Limb (tissue), 2 donors: Measurements from ENCODE around the gene MAL.

Experiments
- DNase-seq, 2 donors: peaks; one replicate each; pipeline ENCODE4 v3.0.0-alpha.2; 2016; ENCODE audit errors: extremely low spot score in 2 of 2

The MAL gene

DNA sequence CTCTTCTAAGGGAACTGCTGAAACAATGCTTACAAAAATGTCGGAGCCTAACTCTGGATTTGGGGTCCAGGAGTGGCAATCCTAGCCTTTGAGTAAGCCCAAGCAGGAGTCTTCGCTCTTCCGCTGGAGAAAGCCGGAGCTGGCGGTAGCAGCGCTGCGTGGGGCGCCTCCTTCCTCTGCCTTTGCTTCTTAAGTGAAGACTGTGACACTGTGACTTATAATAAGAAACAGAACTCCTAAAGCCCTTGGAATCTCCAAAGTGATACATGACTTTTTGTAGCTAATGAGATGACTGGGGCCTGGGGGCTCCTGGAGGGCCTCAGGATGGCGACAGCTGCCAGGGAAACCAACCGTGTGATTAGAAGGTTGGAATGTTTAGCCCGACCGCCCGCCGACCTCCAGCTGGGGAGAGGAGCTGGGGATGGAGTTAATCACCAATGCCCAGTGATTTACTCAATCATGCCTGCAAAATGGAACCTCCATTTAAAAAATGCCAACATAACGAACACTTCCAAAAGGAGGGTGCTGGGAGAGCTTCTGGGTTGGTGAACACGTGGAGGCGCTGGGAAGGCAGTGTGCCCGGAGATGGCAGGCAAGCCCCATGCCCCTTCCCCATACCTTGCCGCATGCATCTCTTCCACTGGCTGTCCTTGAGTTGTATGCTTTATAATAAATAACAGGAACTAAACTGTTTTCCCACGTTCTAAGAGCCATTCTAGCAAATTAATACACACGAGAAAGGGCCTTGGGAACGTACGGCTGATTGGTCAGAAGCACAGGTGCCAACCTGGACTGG lies 29.0 kb upstream of the MAL start:
- peak in 1 of 2 donors; percentile 51 for DNase-seq

DNA sequence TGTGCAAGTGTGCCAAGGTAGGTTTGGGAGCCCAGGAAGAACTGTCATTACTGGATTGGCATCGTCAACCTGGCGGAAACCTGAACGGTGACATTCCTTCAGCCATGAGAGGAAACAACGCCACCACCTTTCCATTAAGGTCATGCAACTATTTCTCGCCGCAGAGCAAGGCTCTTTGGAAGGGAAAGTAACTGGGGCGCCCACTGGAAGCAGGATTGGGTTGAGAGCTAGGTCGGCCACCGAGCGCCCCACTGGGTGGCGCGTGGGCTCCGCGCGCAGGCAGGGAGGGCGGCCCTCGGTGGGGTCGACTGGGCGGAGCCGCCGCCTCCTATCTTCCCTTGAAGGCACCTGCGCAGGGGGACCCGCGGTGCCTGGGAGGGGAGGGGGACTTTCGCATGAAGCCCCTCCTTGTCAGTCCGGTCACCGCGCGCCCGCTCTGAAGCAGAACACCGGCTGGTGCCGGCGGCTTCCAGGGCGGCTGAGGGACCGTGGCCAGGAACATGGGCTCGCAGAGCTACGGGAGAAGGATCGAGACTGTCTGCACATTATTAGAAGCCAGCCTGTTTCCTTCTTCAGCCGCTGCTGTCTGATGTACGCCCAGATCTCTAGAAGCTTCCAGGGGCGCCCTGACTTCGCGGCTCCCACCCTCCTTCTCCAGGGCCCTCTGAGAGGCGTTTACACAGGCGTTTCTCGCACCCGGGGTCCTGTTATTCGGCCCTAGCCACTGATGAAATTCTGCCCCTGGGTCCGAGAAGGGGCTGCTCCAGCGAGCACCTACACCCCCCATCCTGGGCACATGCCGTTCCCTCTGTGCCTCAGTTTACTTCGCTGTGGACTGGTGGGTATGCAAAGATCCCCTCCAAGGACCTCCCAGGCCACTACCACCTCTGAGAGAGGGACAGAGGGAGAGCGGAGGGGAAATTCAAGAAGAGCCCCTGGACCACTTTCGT lies 27.3 kb upstream of the MAL start:
- peak in 1 of 2 donors; percentile 28 for DNase-seq

DNA sequence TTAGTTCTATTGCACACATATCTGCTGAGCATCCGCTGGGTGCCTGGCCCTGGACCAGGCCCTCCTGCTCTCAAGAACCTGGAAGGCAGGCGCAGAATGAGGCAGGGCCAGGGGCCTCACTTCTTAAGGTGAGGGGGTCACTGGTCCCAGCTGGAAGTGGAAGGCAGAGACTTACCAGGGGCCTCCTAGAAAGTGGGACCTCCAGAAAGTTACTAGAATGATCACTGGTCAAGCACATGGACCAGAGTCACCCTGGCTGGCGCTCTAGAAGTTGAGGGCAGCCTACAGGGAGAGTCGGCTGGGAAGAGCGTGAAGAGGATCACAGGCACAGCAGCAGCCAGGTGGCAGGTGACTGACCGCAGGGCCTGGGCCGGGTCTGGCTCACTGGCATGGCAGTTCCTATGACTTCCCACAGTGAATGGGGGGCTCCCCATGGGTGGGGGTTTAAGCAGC lies 26.1 kb upstream of the MAL start:
- no peak for DNase-seq

- no peak for DNase-seq
These were observed 24.4 kb upstream of the MAL start for GRCh38 chr2:95001051-95001562.

DNA sequence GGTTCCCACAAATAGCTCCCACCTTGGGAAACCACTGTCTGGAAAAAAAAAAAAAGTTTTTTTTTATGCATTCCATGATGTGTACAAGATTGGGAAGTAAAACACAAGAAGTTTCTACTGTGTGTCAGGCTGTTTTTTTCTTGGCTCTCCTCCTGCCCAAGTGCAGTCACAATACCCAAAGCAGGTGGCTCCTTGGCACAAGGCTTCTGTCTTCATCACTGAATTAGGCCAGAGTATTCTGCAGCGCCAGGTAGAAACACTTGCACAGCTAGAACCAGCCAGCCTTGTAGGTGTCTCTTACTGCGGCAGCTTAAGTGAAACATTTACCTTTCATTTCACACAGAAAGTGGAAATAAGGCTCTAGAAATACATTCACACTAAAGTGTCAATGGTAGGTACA lies 23.8 kb upstream of the MAL start:
- no peak for DNase-seq

DNA sequence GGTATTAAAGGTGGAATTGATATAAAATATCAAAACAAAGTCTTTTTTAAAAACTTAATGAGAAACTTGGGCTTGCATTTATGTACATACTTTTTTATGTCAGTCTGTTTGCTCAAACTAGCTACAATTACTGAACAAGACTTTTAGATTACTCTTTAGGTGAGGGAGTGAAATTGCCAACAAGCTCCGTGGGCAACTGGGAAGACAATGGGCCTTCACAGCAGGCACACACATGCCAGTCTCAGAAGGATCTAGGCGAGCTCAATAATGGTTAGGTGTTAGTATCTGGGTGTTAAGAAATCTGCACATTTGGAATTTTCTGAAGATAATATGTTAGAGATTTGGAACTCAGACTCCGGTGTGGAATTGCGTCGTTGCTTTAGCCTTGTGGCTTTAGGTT lies 23.0 kb upstream of the MAL start:
- no peak for DNase-seq

- no peak for DNase-seq
These were observed 21.2 kb upstream of the MAL start for GRCh38 chr2:95004287-95004686.

GRCh38 chr2:95004711-95005110 lies 20.8 kb upstream of the MAL start:
- DNase-seq = no peak

DNA sequence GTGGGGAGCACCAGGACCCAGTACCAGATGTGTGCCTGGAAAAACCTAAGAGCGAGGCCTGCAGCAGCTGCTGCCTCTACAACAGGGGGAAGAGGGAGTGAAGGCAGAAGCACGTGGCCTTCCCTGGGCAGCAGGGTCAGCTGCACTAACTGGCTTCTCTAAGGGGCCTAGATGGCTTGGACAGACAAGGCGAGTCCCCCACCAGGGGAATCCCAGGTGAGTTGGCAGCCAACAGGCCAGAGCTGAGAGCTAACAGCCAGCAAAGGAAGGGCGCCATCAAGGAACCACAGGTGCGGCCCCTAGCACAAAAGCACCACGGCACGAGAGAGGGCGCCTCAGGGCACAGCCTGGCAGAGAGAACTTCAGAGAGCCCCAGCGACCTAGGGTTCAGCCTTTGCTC lies 19.8 kb upstream of the MAL start:
- DNase-seq = no peak

DNA sequence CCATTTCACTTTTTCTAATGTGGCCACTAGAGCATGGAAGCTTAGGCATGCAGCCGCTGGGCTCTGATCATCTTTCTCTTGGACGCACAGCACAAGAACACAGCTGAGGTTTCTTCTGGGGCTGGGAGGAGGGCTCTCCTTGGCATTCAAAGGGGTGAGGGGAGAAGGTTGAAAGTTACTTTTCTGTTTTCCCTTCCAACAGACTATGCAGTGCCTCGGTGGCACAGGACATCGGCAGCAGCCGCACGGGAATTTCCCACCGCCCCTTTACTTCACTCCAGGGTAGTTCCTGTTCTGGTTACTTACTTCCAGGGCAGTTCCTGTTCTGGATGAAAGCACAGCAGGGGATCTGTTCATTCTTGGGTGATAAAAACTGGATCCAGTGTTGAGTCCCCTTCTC lies 18.9 kb upstream of the MAL start:
- DNase-seq = no peak

GRCh38 chr2:95007031-95007609 lies 18.4 kb upstream of the MAL start:
- DNase-seq = no peak

DNA sequence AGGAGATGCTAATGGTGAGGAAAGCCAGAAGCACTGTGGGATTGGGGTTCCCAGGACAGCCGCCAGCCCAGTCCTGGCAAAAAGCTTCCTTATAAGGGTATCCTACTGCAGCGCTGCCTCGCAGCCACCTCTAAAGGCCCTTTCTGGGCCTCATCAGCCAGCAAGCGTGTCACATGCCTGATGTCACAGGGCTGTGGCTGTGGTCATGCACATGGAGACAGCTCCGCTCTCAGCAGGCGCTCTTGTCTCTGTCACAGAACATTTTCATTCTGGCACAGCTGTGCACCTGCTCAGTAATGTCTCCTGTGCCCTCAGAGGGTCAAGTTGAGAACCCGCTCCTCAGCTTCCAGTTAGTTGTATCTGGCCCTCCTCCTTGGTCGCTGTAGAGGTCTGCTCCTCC lies 17.7 kb upstream of the MAL start:
- no peak for DNase-seq

DNA sequence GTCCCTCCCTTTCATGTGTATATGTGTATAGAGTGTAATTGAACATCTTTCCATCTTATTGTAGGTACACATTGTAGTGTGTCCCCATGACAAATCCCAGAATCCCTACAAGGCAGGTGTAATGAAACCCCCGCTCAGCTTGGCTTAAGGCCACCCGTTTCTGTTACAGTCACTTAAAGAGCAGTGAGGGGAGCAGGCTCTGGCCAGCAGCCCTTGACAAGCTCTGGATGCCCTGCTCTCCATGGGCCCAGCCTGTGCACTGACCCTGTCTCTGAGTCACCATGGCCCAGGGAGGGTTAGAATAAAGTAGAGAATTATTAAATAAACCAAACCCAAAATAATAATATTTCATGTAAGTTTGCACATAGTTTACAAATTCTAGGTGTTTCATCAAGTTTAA lies 17.2 kb upstream of the MAL start:
- DNase-seq = no peak

DNA sequence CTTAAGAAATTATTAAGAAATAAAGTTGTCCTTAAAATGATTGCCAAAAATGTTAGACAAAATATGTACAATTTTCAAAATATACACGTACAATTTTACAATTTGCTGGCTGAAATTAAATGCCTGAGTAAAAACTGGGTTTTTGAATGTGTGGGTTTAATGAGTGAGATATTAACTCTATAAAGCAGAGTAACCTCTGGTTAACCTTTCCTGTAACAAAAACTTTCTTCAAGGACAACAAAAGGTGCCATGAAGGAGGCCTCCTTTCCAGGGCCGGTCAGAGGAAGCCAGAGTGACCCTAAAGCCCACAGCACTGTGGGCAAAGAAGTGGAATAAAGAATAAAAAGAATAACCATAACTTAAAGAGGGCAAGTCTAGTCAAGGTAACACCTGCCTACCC lies 16.5 kb upstream of the MAL start:
- no peak for DNase-seq

DNA sequence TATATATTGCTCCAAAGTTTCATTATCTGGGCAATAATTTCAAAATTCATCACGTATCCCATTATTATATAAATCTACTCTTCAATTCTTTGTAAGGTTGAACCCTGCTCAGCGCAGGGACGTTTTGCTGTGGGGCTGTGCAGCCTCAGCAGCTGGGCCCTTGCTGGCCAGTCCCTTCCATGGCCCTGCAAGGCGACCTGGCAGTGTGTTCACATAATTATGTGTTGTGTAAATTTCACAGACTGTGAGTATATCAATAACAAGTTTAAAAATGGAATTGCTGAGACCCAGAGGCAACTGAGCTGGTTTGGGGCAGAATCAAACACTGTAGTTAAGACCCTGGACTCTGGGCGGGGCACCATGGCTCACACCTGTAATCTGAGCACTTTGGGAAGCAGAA lies 16.1 kb upstream of the MAL start:
- DNase-seq = no peak

DNA sequence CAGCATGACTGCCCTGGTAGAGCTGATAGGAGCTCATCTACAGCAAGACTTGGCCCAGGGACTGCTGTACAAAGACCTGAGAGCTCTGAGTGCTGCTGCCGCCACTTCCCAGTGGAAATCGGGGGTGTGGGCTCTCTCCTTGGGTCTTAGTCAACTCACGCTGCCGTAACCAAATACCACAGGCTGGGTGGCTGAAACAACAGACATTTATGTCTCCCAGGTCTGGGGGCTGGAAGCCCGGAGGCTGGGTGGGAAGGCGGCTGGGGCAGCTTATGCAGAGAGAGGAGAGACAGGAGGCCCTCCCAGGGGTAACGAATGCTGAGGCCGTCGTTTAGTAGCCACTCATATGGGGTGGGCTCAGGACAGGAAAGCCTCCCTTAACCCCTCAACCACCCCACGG lies 15.4 kb upstream of the MAL start:
- no peak for DNase-seq

- no peak for DNase-seq
These were observed 14.8 kb upstream of the MAL start for GRCh38 chr2:95010718-95011117.

- no peak for DNase-seq
These were observed 12.5 kb upstream of the MAL start for GRCh38 chr2:95012881-95013550.

DNA sequence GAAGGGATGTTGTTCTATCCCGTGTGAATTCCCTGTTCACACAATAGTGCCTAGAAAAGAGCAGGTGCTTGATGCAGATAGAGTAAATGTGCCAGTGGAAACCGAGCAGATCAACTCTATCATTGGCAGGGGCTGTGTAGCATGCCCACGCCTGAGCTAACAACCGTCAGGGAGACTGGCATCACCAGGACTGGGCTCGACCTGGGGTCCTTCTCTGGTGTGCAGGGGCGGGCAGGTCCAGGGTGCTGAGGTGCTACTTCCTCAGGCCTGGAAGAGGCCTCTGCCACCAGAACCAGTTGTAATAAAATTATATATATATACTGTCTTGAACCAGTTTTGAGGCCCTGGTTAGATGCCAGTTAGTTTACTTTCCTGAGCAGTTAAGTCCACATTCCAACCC lies 11.8 kb upstream of the MAL start:
- no peak for DNase-seq

DNA sequence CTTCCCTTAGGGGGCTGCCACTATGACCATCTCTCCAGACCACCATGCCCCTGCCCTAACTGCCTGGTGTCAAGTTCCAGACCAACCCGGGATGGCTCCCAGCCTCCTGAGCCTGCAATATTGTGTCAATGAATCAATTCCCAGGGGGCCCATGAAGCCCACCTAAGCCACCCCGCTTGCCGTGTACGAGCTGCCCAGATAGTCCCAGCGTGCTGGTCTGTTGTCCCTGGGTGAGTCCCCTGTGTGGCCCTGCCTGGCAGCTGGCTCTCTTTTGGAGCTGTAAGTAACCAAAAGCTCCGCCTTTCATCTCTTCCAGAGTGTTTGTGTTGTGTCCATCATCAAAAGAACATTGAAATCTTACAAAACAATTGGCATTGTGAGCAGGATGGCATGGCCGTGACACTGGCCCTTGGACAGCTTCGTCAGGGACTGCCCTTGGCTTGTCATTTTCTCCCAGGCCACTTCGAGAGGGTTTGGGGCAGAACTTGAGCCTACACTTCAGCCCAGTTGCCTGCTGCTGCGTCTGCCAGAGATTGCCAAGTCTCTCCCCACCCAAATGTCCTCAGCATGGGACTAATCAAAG lies 11.3 kb upstream of the MAL start:
- DNase-seq = no peak

GRCh38 chr2:95015261-95015912 lies 10.1 kb upstream of the MAL start:
- no peak for DNase-seq
